CD4-positive, CD25-positive, alpha-beta regulatory T cell (primary cell): ENCODE measurements around the gene ITGA11. TPM values are rescaled to one million over a fixed set of nuclear protein-coding genes. Genes with fewer than 3 reads are reported as not detected.

Experiments
- ATAC-seq, 2 donors: fragments of 150-1000 bp; cut with Tn5 transposase; one replicate each; pipeline ENCODE4 v1.10.0; 2021; ENCODE audit warnings: low read depth in 2 of 2, moderate number of reproducible peaks in 2 of 2, moderate library complexity in 1 of 2
- DNase-seq, 3 donors: peaks; one replicate each; pipeline versions ENCODE4 v3.0.0 to v3.0.0-alpha.2; 2012 to 2022; ENCODE audit warnings: mixed read lengths in 1 of 3
- H3K27ac ChIP-seq: one replicate; pipeline ENCODE4 v1.7.0; 2013; ENCODE audit warnings: mild to moderate bottlenecking, low read length; ENCODE audit not compliant: insufficient read depth, poor library complexity, severe bottlenecking
- H3K27me3 ChIP-seq: one replicate; pipeline ENCODE4 v1.7.0; 2013; ENCODE audit warnings: low read length; ENCODE audit not compliant: control insufficient read depth, insufficient read depth
- H3K36me3 ChIP-seq: one replicate; pipeline ENCODE4 v1.7.0; 2013; ENCODE audit warnings: mild to moderate bottlenecking, low read length, moderate library complexity; ENCODE audit not compliant: control insufficient read depth, insufficient read depth
- H3K4me1 ChIP-seq: 2 replicates; pipeline ENCODE4 v1.7.0; 2013; ENCODE audit warnings: mild to moderate bottlenecking, low read length; ENCODE audit not compliant: insufficient read depth, control insufficient read depth, poor library complexity, severe bottlenecking
- H3K4me3 ChIP-seq: one replicate; pipeline ENCODE4 v1.7.0; 2013; ENCODE audit warnings: low read depth, mild to moderate bottlenecking, low read length, moderate library complexity
- H3K9me3 ChIP-seq, 2 experiments: 1 replicate in 1 of 2; 2 replicates in 1 of 2; pipeline ENCODE4 v1.7.0; 2013; ENCODE audit warnings: low read length in 2 of 2, mild to moderate bottlenecking in 1 of 2, moderate library complexity in 1 of 2; ENCODE audit not compliant: control insufficient read depth in 2 of 2
- H3K27ac Mint-ChIP-seq, 3 donors: one replicate each; pipeline ENCODE4 v1.8.0; 2020 to 2022; ENCODE audit warnings: mild to moderate bottlenecking in 3 of 3, mixed read lengths in 3 of 3, moderate library complexity in 2 of 3
- H3K27me3 Mint-ChIP-seq: one replicate; pipeline ENCODE4 v1.8.0; 2022; ENCODE audit warnings: mild to moderate bottlenecking, mixed read lengths
- H3K36me3 Mint-ChIP-seq: one replicate; pipeline ENCODE4 v1.8.0; 2020; ENCODE audit warnings: mixed read lengths
- H3K4me1 Mint-ChIP-seq, 4 donors: one replicate each; pipeline ENCODE4 v1.8.0; 2020 to 2022; ENCODE audit warnings: mixed read lengths in 4 of 4, mild to moderate bottlenecking in 1 of 4
- H3K4me3 Mint-ChIP-seq, 4 donors: one replicate each; pipeline ENCODE4 v1.8.0; 2020 to 2022; ENCODE audit warnings: mild to moderate bottlenecking in 4 of 4, mixed read lengths in 4 of 4, moderate library complexity in 3 of 4
- H3K9me3 Mint-ChIP-seq, 7 donors: one replicate each; pipeline ENCODE4 v1.8.0; 2020 to 2022; ENCODE audit warnings: mixed read lengths in 7 of 7, mild to moderate bottlenecking in 3 of 7, moderate library complexity in 2 of 7
- polyA plus RNA-seq, 4 donors: library from polyadenylated mRNA; unstranded; fragments of 300-500 nt; fragmentation: Illumina TruSeq; gene quantifications; one replicate each; pipeline ENCODE4 v1.2.3, GENCODE V29; 2021
- total RNA-seq: library from RNA; stranded (reverse); gene quantifications from one replicate; pipeline ENCODE4 v1.2.3, GENCODE V29; 2022

The ITGA11 gene
- total and polyA plus RNA-seq, 5 donors from 2014 or later, result 0.02 to 0.05 TPM; not detected in 3

GRCh38 chr15:68362537-68363126 is 69.3 kb downstream of the ITGA11 start:
- Mint-ChIP-seq H3K36me3 (no peaks in the 10 kb centered on the region), H3K27ac (no peak overlapping the region), H3K4me3 (no peak overlapping the region), H3K27me3 (peaks cover 6% of the 10 kb centered on the region), H3K4me1 (no peaks in the 10 kb centered on the region), H3K9me3 (peaks cover 0 to 3% (median 0%) of the 10 kb centered on the region in 7 donors)
- Histone ChIP-seq H3K4me3 (no peak overlapping the region), H3K27me3 (no peaks in the 10 kb centered on the region), H3K9me3 (no peaks in the 10 kb centered on the region), H3K36me3 (no peaks in the 10 kb centered on the region), H3K27ac (no peak overlapping the region), H3K4me1 (no peaks in the 10 kb centered on the region)
- no peak for ATAC-seq
- DNase-seq, result no peak

GRCh38 chr15:68360721-68361120 is 71.2 kb downstream of the ITGA11 start:
- Histone ChIP-seq H3K27ac (no peak overlapping the region), H3K27me3 (no peaks in the 10 kb centered on the region), H3K4me3 (no peak overlapping the region), H3K9me3 (no peaks in the 10 kb centered on the region), H3K4me1 (no peaks in the 10 kb centered on the region), H3K36me3 (no peaks in the 10 kb centered on the region)
- H3K9me3 Mint-ChIP-seq, result peaks cover 0 to 3% (median 0%) of the 10 kb centered on the region in 7 donors
- H3K27ac Mint-ChIP-seq, result no peak overlapping the region
- no peaks in the 10 kb centered on the region for H3K4me1 Mint-ChIP-seq
- peaks cover 4% of the 10 kb centered on the region for H3K27me3 Mint-ChIP-seq
- no peaks in the 10 kb centered on the region for H3K36me3 Mint-ChIP-seq
- no peak overlapping the region for H3K4me3 Mint-ChIP-seq
- DNase-seq, result no peak
- no peak for ATAC-seq

- H3K27ac Mint-ChIP-seq, result no peak overlapping the region
- no peak overlapping the region for H3K4me3 ChIP-seq
- peaks cover 0 to 5% (median 4%) of the 10 kb centered on the region in 4 donors for H3K4me1 Mint-ChIP-seq
- no peaks in the 10 kb centered on the region for H3K36me3 Mint-ChIP-seq
- no peak overlapping the region for H3K4me3 Mint-ChIP-seq
- no peaks in the 10 kb centered on the region for H3K4me1 ChIP-seq
- ATAC-seq (no peak), DNase-seq (no peak)
- H3K9me3 Mint-ChIP-seq, result peaks cover 0 to 3% (median 0%) of the 10 kb centered on the region in 7 donors
- H3K9me3 ChIP-seq, result no peaks in the 10 kb centered on the region
- no peak overlapping the region for H3K27ac ChIP-seq
- H3K36me3 ChIP-seq, result no peaks in the 10 kb centered on the region
- H3K27me3 Mint-ChIP-seq, result peaks cover 4% of the 10 kb centered on the region
- no peaks in the 10 kb centered on the region for H3K27me3 ChIP-seq
Measured at GRCh38 chr15:68356778-68357177, 75.2 kb downstream of the ITGA11 start.

GRCh38 chr15:68354923-68355322 is 77.0 kb downstream of the ITGA11 start:
- DNase-seq (no peak), ATAC-seq (no peak)
- no peak overlapping the region for H3K4me3 Mint-ChIP-seq
- peaks cover 0 to 5% (median 4%) of the 10 kb centered on the region in 4 donors for H3K4me1 Mint-ChIP-seq
- Histone ChIP-seq H3K9me3 (no peaks in the 10 kb centered on the region), H3K36me3 (no peaks in the 10 kb centered on the region), H3K4me1 (no peaks in the 10 kb centered on the region), H3K4me3 (no peak overlapping the region), H3K27me3 (no peaks in the 10 kb centered on the region), H3K27ac (no peak overlapping the region)
- H3K36me3 Mint-ChIP-seq, result no peaks in the 10 kb centered on the region
- H3K27me3 Mint-ChIP-seq, result peaks cover 4% of the 10 kb centered on the region
- H3K9me3 Mint-ChIP-seq, result peaks cover 0 to 3% (median 0%) of the 10 kb centered on the region in 7 donors
- no peak overlapping the region for H3K27ac Mint-ChIP-seq

GRCh38 chr15:68354268-68354667 is 77.7 kb downstream of the ITGA11 start:
- Mint-ChIP-seq H3K27ac (no peak overlapping the region), H3K36me3 (no peaks in the 10 kb centered on the region), H3K9me3 (peaks cover 0 to 3% (median 0%) of the 10 kb centered on the region in 7 donors), H3K4me3 (no peak overlapping the region), H3K4me1 (peaks cover 0 to 5% (median 4%) of the 10 kb centered on the region in 4 donors), H3K27me3 (peaks cover 4% of the 10 kb centered on the region)
- DNase-seq (no peak), ATAC-seq (no peak)
- no peaks in the 10 kb centered on the region for H3K27me3 ChIP-seq
- no peak overlapping the region for H3K4me3 ChIP-seq
- H3K4me1 ChIP-seq, result no peaks in the 10 kb centered on the region
- H3K9me3 ChIP-seq, result no peaks in the 10 kb centered on the region
- no peak overlapping the region for H3K27ac ChIP-seq
- no peaks in the 10 kb centered on the region for H3K36me3 ChIP-seq

- Mint-ChIP-seq H3K36me3 (no peaks in the 10 kb centered on the region), H3K27ac (peak overlapping the region in 1 of 3 donors; percentile 39), H3K4me1 (peaks cover 0 to 5% (median 4%) of the 10 kb centered on the region in 4 donors)
Measured at GRCh38 chr15:68353421-68354135, 78.4 kb downstream of the ITGA11 start.

GRCh38 chr15:68352401-68353062 is 79.4 kb downstream of the ITGA11 start:
- ATAC-seq (peak; percentile 72), DNase-seq (peak in 1 of 3 donors; percentile 84)
- no peaks in the 10 kb centered on the region for H3K9me3 ChIP-seq
- H3K27ac ChIP-seq, result no peak overlapping the region
- no peaks in the 10 kb centered on the region for H3K36me3 ChIP-seq
- no peaks in the 10 kb centered on the region for H3K27me3 ChIP-seq
- no peaks in the 10 kb centered on the region for H3K4me1 ChIP-seq
- peak overlapping the region in 2 of 3 donors; percentile 77 to 87 for H3K27ac Mint-ChIP-seq
- H3K27me3 Mint-ChIP-seq, result peaks cover 4% of the 10 kb centered on the region
- no peak overlapping the region for H3K4me3 ChIP-seq
- H3K9me3 Mint-ChIP-seq, result peaks cover 0 to 3% (median 0%) of the 10 kb centered on the region in 7 donors
- no peaks in the 10 kb centered on the region for H3K36me3 Mint-ChIP-seq
- H3K4me3 Mint-ChIP-seq, result peak overlapping the region in 1 of 4 donors; percentile 36
- peaks cover 0 to 5% (median 4%) of the 10 kb centered on the region in 4 donors for H3K4me1 Mint-ChIP-seq

More at GRCh38 chr15:68353421-68354135, 78.4 kb downstream of the ITGA11 start:
- Histone ChIP-seq H3K9me3 (no peaks in the 10 kb centered on the region), H3K4me3 (no peak overlapping the region), H3K27ac (no peak overlapping the region), H3K36me3 (no peaks in the 10 kb centered on the region), H3K4me1 (no peaks in the 10 kb centered on the region), H3K27me3 (no peaks in the 10 kb centered on the region)
- DNase-seq, result no peak
- no peak for ATAC-seq
- peaks cover 4% of the 10 kb centered on the region for H3K27me3 Mint-ChIP-seq
- H3K9me3 Mint-ChIP-seq, result peaks cover 0 to 3% (median 0%) of the 10 kb centered on the region in 7 donors
- H3K4me3 Mint-ChIP-seq, result no peak overlapping the region
